GM15510 (cell line): ENCODE measurements around the gene TM4SF20.

ENCODE experiments used
- POLR2A ChIP-seq: IDR thresholded peaks from 3 replicates; pipeline ENCODE4 v1.6.1; 2011; ENCODE audit warnings: borderline replicate concordance; ENCODE audit not compliant: insufficient read length; ENCODE audit errors: extremely low read depth

Gene TM4SF20

DNA sequence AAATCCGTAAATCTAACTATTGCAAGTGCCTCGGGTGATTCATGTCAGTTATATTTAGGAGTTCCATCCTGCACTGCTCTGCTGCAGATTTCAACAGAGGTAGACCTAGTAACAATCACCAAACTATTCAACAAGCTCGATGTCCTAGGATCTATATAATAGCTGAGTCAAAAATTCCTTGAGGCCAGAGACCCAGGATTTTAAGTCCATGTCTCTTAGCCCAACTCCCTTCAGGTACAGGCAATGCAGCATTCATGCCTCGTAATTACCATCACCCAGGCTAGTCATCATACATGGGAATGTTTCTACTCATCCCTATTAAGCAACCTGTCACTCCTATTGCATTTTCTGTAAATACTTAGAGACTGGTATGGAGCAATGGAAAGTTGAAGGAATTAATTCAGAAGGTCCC lies 729 bp downstream of the TM4SF20 start:
- TF ChIP-seq POLR2A, result no peak

DNA sequence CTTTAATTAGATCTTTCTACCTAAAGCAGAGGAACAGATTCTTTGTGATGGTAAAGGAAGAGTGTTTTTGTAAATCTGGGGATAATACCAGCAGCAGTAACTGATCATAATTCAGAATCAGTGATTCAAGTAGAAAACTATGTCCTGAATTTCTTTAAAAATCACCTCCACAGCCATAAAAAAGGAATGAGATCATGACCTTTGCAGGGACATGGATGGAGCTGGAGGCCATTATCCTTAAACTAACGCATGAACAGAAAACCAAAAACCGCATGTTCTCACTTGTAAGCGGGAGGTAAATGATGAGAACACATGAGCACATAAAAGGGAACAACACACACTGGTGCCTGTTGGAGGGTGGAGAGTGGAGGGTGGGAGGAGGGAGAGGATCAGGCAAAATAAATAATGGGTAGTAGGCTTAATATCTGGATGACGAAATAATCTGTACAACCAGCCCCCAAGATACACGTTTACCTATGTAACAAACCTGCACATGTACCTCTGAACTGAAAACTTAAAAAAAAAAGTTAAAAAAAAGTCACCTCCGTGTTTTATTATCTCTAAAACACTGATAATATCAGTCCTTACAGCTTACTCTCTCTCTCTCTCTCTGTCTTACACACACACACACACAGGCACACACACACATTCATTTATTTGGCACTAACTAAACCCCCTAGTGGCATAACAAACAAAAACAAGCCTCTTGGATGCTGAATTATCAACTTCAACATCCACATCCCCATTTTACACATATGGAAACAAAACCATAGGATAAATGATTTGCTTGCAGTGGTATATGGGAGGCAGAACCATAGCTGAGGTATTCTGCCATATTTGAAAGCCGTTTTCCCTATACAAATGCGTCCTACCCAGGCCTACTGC lies 1.4 kb downstream of the TM4SF20 start:
- no peak for TF ChIP-seq POLR2A

DNA sequence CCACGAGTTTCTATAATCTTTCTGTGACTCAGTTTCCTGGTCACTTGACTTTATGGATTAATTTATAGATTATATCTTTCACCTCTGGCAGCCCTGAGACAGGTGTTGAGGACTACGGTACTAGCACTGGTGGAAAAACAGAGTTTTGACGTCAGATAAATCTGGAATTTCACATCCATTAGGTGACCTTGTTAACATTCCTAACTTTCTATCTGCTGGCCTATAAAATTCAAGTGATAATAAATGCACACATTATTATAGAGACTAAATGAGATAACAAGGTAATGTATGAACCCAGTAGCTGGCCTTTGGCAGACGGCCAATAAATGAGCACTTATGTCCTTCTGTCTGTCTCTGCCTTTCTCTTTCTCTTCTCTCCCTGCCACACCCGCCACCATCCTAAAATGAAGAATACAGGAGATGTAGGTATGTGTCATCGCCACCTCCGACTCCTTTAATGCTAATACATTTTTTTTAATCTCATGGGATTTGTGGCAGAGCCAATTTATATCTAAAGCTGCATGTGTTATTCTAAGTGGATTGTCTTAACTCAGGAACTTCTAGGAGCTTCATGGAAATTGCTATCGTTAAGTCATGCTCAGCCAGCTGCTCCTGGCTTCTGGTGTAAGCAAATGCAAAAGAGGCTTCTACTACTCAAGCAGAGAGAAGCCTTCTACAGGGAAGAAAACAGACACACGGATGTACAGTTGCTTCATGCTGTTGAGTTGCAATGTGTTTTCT lies 2.3 kb downstream of the TM4SF20 start:
- no peak for TF ChIP-seq POLR2A

DNA sequence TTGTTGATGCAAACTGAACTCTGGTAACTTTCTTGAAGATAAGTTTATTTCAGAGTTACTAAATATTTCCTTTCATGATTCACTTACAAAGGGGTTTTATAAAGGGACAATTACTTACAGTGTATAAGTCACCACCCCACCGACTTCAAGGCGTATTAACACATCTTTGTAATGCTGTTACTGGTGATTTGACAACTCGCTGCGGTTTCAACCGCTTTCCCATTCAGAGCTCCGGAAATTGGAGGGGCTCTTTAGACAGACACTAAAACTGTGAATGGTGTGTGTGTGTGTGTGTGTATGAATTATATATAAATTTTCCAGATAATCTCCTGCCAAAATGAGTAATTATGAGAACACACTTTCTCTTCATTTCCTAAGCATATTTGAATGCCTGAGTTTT lies 4.9 kb downstream of the TM4SF20 start:
- TF ChIP-seq POLR2A, result no peak

DNA sequence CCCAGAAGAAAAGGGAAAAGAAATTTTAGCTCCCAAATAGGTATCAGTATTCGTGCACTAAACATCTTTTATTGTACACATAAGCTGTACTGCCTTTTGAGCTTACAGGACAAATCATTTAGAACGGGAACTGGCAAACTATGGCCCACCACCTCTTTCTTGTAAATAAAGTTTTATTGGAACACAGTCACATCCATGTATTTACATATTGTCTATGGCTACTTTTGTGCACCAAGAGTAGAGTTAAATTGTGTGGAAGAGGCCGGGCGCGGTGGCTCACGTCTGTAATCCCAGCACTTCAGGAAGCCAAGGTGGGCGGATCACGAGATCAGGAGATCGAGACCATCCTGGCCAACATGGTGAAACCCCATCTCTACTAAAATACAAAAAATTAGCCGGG lies 5.7 kb downstream of the TM4SF20 start:
- TF ChIP-seq POLR2A, result no peak

DNA sequence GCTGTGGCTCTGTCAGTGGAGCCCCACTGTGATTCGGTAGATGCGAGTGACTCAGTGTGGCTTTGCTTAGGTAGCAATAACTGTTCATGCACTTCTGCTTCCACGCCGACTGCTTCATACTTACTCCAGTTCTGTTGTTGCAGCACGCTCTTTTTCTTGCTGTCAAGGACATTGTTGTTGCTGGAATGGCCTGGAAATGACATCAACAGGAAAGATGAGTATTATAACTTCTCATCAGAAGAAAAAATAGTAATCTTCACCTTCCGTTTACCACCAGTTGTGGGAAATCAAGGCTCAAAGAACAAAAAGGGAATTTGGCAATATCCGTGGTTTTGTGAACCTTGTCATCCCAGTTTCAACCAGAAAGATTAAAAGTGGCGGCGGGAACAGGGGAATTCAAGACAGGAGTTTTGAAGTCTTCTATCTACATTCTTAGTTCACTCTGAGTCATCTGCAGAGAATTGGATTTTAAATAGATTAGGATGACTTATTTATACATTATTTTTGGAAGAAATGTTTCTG lies 8.3 kb downstream of the TM4SF20 start:
- TF ChIP-seq POLR2A, result no peak

DNA sequence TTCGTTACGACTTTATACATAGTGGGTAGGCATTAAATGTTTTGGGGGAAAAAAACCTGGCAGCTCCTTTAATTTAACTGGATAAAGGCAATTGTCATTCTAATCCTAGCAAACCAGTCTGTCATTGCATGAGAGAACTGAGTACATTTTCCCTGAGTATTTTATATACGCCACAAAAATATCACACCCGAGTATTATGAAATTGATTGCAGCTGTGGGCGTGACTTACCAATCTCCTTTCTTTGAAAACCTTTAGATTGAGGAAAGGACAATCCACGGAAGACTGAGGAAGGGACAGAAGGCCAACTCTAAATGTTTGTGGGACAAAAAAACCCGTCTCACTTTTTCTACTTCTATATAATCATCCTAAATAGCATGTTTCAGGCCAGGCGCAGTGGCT lies 9.0 kb downstream of the TM4SF20 start:
- TF ChIP-seq POLR2A, result no peak

DNA sequence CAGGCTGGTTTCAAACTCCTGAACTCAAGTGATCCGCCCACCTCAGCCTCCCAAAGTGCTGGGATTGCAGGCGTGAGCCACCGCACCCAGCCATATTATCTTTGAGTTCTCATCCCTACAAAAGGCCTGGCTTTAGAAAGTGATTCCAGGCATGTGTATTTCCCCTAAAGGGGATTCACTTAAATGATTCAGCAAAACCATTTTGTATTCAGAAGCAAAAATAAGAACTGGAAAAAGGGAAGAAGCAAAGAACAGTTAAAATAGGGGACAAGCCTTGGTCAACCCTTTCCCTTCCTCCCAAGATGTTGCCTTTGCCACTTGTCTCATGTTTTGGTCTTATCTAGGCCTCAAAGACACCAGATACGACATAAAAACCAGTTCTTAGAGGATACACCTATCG lies 10.5 kb downstream of the TM4SF20 start:
- no peak for TF ChIP-seq POLR2A

DNA sequence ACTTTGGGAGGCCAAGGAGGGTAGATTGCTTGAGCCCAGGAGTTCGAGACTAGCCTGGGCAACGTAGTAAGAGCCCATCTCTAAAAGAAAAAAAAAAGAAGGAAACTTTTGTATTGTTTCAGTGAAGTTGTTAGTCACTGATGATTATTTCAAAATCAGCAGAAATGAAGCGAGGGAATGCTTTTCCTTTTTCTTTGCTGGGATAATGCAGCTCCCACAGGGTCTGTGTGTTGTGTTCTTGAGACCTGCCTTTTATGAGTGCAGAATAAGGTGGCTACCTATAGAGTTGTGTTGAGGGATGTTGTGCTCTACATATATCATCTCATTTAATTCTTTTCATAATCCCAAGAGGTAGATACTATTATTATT lies 11.7 kb downstream of the TM4SF20 start:
- TF ChIP-seq POLR2A, result no peak

DNA sequence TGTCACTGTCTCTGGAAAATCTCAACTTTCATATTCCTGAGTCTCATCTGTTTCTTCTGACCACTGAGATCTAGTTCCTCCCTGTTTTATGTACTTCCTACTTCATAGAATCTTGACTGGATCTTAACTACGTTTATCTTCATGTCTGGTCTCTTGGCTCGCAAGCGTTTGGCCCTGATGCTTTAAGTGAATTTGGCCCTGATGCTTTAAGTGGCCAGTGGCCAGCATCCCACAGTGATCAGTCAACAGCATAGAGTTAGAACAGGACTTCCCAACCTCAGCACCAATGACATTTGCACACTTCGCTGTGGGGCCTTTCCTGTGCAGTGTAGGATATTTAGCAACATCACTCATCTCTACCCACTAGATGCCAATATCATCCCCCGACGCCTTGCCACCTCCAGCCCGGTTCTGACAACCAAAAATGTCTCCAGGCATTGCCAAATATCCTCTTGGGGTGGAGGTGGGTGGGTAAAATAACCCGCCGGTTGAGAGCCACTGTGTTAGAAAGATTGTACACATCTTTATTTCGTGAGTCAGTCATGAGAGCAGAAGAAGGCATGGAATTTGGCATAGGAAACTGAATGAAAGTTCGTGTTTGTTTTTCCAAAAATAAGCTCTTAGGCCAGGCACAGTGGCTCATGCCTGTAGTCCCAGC lies 12.2 kb downstream of the TM4SF20 start:
- TF ChIP-seq POLR2A, result no peak

DNA sequence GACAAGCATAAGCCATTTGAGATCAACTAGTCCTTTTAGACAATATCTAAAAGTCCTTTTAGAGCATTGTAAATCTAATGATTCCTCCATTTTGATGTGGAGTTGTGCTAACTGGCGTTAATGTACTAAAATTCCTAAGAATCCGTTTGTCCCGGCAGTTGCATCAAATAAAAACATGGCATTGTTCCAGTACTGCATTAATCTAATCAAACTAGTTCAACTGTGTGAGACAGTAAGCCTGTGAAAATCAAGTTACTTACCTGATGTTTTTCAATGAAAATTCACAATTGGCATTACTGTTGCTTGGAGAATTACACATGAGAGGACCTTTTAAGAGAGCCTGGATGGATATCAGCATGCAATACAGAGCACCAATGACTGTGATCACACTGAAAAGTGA lies 13.3 kb downstream of the TM4SF20 start:
- no peak for TF ChIP-seq POLR2A

DNA sequence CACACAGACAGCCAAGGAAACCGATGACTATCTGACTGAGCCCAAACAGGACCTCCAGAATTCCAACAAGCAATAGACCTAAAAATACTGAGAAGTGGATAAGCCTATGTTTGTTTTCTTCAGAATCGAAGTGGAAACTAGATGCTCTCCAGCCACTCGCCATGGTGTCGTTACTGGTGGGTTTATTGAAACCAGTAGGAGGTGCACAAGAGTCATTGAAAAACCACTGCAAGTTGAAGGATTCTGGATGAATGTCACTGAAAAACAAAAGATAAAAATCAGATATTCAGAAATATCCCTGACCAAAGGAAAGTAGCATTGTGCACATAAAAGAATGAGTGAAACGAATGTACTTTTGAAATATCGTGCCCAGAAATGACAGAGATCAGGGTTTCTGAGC lies 15.3 kb downstream of the TM4SF20 start:
- no peak for TF ChIP-seq POLR2A

DNA sequence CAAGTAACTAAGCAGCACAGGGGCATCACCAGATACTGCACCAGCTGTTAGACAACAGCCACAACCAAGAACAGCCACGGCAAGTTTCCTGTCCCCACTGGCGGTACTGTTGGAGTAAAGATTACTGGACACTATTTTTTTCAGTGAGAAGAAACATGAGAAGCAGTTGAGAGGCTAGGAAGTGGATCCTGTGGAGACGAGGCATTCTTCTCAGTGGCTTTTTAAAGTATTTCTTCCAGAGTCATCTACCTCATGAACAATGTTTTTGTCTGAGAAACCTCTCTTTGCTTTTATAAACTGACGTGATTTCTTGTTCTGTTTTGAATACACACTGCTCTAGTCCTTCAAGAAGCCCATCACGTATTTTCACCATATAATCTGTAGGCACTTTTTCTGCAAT lies 18.8 kb downstream of the TM4SF20 start:
- no peak for TF ChIP-seq POLR2A

DNA sequence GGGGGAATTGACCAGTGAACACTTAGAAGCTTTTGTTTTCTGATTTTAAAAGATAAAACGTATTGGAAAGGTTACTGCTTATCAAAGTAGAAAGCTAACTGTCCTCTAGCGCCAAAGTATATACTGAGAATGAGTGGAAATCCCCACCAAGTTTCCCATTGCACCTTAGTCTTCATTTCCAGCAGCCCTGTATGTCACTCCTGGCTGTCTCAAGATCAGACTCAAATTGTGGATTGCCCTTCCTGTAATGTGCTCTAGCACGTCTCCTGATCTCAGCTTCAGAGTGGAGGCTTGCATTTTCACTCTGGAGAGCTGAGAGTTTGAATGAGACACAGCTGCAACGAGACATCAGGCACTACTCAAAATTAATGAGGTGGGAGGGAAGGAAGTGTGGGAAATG lies 27.5 kb downstream of the TM4SF20 start:
- TF ChIP-seq POLR2A, result no peak

DNA sequence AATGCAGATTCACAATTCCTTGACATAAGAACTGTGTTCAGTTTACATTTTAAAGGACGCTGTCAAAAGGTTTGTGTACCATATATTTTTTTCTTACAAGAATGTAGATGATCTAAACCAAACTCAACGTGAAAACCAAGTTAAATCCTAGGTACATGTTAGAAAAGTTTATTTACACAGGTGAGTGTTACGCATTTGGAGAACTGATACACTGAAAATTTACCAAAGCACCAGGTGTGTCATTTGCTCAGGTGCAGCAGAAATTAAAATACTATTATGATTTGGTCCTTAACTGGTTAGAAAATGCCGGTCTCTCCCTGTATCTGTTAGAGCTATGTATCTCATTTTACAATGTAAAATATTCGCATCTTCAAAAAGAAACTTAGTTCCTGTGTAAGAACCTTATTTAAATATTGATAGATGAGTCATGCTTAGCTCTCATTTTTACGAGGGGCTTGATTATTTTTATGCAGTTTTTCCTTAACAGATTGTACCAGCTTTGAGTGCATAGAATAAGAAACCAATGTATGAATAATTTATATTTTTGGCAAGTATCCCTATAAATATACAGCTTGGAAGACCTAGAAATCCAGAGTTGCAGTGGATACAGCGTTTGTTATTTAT lies 29.0 kb downstream of the TM4SF20 start:
- no peak for TF ChIP-seq POLR2A
